HG03354 (cell line): Measurements from ENCODE around the gene SELENOM.
"Not testable (repeated sequence)": the region's sequence is repeated elsewhere in the genome, so short reads cannot be mapped to it uniquely, and the experiment has no call there.

Experiments
- ATAC-seq: cut with Tn5 transposase; IDR thresholded peaks from one replicate; pipeline ENCODE4 v1.9.1; 2021; ENCODE audit warnings: mild to moderate bottlenecking; ENCODE audit not compliant: unreplicated experiment, poor library complexity, severe bottlenecking

Gene SELENOM

DNA sequence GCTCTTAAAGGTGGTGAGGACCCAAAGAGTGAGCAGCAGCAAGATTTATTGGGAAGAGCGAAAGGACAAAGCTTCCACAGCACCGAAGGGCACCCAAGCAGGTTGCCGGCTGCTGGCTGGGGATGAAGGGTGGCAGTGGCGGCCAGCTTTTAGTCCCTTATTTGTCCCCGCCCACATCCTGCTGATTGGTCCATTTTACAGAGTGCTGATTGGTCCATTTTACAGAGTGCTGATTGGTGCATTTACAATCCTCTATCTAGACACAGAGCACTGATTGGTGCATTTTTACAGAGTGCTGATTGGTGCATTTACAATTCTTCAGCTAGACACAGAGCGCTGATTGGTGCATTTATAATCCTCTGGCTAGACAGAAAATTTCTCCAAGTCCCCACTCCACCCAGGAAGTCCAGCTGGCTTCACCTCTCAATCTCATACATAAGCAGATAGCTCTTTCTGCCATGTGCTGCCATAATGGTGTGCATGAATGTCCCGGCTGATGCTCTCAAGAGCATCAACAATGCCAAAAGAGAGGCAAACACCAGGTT is 5.3 kb upstream of the SELENOM start:
- ATAC-seq: not testable (repeated sequence)

DNA sequence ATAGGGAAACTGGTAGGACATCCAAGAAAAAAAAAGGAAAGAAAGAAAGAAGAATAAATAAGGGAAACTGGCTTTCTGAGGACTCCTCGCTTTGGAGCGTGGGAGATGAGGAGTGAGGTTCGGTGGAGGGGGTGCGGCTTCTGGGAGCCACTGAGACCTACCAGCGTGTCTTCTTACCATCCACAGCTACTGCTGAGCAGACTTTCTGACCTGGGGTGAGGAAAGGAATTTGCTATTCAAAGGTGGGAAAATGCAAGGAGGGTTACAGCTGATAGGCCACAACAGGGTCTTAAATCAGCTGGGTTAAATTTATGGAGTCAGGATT is 488 bp upstream of the SELENOM start:
- ATAC-seq: peak; percentile 27

DNA sequence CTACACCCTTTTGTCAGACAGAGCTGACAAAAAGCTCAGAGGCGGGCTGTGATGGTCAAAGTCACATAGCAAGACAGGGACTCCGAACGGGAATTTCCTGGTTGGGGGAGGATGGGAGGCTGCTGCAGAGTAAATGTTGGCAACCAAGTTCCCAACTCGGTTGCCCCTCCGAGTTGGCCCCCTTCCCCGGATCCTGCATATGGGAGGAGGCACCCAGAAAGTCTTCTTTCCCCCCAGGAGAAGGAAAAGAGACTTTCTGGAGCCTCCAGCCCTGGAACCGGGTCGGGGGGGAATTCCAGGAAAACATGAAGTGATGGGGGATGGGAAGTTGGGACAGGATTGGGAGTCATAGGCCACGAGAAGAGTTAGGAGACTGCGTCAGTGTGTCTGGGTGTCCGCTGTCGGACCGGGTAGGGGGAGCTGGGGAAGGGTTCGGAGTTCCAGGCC is 614 bp downstream of the SELENOM start:
- no peak for ATAC-seq

DNA sequence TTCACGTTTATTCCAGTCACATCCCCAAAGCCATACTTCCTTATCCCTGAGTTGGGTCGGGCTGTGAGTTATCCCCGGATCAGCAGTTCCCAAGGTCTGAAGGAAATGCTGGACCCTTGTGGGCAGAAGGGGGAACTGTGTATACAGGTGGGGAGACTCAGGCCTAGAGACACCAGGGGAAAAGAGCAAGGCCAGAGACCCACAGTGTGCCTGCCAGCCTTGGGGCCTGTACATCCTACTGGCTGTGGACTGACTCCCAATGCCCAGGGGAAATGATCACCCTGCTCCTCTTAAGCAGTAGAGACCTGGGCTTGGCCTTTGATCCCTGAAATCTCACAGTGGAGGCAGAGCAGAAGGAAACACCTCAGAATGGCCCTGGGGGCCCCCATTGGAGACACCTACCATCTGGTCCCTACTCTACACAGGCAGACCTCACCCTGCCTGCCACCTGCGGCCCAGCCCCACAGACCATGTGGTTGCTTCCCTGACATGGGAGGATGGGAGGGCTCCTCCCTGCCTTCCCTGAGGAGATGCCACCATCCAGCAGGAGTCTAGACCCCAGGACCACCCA is 1.3 kb downstream of the SELENOM start:
- ATAC-seq: no peak

DNA sequence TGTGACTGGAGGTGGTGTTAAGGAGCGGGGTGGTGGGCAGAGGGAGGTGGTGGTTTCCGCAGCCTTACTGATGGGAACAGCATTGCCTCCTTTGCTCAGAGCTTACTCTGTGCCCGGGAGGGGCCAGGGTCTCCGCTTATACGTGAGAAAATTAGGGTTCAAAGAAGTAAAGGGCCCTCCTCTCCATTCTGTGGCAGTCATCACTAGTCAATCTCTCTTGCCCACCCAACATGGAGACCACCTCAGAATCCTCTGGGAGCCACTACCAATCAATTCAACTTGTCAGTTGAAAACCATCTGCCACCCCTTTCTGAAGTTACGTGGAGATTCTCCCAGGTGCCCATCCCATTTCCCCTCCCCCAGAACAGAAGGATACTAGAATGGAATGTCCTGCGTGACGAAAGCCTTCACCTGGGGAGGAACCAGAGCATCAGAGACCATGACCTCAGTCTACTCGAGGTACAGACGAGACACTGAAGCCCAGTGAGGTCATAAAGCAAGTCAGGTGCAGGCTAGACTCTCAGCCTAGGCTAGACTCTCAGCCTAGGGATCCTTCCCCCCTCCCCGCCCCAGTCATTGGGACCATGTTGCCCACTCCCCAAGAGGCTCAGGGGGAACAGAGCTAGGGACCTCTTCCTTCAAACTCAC is 2.0 kb downstream of the SELENOM start:
- ATAC-seq: no peak

DNA sequence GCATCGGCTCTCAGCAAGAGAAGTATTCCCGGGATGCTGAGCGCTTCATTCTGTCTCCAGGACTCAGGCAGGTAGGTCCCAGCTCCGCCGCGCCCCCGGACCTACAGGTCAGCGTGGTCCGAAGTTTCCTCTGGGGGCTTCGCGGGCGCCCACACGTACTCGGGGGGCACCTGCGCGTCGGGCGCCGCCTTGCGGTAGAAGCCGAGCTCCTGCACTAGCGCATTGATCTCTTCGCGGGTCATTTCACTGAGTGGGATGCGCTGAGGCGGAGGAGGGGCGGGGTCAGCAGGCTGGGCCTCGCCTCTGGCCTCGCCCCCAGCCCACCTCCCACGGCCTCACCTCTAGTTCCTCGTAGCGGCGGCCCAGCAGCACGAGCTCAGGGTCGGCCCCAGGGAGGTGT is 2.5 kb downstream of the SELENOM start:
- no peak for ATAC-seq

DNA sequence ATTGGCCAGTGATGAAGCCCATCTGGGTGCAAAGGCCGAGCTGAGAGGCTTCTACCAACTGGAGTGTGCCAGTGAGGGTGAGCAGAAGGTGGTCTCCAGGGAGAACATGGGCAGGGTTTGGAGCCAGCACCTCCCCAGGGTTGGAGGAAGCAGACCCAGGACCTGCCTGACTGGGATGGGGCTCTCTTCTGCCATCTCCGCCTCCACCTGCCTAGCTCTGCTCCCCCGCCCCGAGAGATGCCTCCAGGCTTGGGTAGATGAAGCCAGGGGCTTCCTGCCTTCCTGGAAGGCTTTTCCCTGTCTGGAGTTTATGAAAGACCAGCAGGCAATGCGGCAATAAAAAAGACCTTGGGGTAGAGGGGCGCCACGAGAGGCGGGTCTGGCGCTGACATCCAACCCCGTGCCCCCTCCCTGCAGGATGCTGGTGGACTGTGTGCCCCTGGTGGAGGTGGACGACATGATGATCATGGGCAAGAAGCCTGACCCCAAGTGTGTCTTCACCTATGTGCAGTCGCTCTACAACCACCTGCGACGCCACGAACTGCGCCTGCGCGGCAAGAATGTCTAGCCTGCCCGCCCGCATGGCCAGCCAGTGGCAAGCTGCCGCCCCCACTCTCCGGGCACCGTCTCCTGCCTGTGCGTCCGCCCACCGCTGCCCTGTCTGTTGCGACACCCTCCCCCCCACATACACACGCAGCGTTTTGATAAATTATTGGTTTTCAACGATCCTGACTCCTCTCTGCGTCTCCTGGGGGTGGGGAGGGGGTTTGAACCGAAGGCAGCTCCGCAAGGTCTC is 3.3 kb downstream of the SELENOM start:
- no peak for ATAC-seq

DNA sequence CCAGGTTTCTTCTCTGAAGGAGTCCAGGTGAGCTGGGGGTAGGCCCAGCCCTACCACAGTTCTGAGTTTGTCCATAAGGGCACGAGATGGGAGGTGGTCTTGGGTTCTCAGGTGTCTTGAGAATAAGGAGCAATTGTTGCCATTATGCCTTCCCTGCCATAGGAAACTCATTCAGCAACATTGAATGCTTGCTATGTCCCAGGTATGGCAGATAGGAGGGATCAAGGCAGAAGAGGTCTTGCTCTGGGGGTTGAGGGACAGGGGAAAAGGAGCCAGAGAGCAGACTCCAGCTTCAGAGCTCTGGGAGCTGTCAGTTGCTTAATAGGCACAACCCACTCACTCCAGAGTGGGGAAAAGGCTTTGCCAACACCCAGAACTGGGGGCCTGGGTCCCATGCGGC is 4.3 kb downstream of the SELENOM start:
- ATAC-seq: no peak

DNA sequence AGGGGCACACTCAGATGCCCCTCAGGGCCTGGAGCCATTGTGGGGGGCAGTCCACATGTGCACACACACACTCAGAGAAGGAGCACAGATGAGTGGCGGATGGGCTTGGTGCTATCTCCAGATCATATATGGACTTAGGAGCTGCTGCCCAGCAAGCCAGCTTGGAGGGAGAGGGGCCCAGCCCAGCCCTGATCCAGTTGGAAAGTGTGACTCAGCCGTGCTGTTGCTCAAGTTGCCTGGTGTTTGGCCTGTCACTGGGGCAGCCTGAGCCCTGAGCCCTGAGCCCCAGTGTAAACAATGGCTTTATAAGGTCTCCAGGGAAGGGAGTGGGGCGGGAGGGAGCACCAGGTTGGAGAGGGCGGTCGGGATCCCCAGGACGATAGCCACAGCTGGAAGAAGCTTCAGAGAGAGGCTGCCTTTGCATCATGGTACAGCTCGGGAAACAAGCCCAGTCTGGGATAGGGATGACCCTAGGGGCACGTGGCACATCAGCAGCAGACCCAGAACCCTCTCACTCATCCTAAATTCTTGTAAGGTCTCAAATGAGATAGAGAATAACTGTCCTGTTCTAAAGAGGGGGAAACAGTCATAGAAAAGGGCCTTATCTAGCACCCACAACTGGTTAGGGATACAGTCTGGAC is 4.8 kb downstream of the SELENOM start:
- no peak for ATAC-seq

DNA sequence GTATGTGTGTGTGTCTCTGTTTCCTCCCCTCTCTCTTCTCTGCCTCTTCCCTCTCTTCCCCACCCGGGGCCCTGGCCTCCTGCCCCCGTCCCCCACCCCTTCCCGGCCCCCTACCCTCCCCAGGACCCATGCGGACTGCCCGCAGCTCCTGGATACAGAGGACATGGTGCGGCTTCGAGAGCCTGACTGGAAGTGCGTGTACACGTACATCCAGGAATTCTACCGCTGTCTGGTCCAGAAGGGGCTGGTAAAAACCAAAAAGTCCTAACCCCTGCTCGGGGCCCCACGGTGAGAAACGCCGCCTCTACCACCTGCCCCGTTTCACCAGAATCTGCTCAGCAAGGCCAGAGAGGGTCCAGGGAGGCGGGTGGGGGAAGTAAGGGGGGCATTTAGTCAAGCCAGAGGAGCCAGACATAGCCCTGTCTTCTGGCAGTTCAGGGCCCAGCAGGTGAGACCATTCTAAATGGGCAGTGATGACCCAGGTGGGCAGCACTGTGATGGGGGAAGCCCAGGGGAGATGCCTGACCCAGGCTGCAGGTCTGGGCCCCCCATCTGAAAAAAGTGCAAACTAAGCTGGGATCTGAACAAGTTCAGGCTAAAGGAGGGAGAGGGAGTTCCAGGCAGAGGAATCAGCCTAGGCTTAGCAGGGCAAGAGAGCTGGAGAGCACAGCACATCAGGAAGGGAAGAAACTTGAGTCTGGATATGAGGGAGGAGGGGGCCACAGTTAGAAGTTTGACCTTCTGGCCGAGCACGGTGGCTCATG is 6.4 kb downstream of the SELENOM start:
- no peak for ATAC-seq

DNA sequence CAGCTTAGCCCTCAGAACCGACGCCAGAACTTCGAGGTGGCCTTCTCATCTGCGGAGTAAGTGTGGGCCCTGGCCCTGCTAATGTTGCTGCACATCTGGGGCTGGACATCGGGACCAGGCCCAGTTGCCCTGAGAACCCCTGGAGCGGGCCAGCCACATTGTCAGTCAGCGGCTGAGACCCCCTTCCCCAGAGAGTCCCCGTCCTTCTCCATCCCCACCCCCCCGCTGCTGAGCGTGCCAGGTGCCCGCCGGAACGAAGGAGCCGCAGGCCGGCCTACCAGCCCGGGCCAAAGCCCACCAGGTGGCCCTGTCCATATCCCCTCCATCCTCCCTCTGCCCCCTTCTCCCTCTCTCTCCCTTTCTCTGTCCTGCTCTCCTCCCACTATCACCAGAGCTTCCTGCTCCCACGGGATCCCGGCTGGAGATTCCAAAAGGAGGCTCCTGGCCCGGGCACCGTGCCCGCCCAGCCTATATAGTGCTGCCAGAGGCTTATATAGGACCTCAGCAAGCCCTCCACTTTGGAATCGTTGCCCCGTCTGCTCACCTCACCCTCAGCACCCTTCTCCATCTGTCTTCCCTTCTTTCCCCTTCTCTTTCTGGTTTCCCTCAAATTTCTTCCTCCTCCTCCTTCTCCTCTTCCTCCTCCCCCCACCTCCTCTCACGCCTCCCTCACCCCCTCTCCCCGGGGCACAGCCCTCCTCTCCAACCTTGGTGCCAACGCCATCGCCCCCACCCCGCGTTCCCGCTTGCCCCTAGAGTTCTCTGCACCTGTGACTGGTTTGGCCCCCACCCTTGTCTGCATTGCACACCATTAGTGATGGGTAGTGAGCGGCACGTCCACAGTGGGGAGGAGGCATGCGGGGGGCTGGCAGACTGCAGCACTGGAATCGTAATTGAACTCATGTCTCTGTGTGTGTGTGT is 7.3 kb downstream of the SELENOM start:
- no peak for ATAC-seq

DNA sequence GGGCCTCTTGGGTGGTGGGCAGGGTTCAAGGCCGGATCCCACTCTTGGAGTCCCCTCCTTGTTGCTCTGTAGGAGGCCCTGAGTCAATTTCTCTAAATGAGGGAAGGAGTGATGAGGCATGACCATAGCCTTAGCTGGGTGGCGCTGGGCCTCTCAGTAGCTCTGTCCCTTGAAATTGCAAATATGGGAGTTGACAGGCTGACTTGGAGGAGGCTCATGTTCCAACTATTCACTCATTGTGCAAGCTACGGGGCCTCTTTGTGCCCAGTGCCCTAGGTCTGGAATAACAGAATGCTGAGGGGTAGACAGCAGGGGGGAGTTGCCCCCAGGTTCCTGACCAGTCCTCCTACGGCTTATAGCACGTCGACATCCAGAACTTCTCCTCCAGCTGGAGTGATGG is 8.0 kb downstream of the SELENOM start:
- ATAC-seq: no peak

DNA sequence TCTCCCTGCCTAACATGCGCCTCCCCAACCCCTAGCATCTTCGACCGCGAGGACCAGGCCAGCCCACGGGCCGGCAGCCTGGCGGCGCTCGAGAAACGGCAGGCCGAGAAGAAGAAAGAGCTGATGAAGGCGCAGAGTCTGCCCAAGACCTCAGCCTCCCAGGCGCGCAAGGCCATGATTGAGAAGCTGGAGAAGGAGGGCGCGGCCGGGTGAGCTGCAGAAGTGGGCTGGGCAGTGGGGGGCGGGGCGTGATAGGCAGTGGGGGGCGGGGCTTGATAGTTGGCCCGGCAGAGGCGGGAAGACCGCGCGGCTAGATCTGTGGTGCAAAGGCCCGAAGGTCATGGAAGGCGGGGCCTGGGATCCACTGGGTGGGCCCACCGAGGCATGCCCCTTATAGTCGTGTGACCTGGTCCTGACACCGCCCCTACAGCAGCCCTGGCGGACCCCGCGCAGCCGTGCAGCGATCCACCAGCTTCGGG is 8.7 kb downstream of the SELENOM start:
- no peak for ATAC-seq

DNA sequence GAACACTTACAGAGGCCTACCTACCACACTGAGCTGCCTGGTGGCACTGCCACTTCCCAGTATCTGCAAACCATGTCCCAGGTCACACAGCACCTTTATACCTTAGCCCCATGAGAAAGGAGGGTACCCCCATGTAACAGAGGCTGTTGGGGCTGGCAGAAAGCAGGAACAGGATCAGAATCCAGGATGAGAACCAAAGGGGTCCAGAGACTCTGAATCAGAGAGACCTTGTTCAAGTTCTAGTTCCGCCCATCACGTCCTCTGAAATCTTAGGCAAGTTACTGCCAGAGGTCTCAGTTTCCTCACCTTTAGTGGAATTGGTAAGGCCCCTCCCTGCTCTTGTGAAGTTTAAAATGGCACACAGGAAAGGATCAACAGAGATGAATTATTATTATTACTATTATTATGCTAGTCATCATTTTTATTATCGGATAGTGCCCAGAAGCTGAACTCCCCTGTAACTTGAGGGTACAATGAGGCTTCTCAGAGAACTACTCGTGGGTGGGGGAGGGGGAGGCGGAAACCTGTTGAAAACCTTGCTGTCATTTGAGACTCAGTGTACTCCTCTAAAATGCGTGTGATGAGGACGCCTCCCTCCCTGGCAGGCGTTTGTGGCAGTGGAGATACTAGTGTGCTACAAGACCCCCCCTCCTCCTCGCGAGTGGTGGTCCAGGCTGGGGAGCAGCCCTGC is 9.3 kb downstream of the SELENOM start:
- ATAC-seq: no peak

DNA sequence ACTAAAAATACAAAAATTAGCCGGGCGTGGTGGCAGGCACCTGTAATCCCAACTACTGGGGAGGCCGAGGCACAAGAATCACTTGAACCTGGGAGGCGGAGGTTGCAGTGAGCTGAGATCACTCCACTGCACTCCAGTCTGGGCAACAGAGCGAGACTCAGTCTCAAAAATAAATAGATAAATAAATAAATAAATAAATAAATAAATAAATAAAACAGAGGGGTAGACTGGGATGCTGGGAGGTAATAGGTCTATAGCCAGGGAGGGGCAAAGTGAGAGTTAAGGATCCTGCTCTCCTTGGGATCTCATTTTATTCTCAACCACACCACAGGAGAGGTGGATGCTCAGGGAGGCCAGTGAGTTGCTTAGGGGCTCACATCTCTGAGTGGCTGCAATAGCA is 9.8 kb downstream of the SELENOM start:
- not testable (repeated sequence) for ATAC-seq

DNA sequence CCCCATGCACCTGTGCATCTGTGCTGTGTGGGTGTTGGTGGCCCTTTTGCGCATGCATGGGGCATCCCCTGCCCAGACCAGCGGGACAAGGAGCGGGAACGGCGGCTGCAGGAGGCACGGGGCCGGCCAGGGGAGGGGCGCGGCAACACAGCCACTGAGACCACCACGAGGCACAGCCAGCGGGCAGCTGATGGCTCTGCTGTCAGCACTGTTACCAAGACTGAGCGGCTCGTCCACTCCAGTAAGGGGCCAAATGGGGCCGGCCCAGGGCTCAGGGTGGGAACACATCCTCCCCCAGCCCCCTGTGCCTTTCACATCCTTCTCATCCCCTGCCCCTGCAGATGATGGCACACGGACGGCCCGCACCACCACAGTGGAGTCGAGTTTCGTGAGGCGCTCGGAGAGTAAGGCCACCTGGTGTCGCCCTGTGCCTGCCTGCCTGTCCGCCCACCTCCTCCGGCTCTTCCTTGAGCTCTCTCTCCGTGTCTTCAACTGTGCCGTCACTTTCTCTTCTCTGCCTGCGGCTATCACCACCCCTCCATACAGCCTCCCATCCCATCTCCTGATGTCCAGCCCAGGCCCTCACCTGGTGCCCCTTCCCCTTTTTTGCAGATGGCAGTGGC is 10.6 kb downstream of the SELENOM start:
- ATAC-seq: no peak

DNA sequence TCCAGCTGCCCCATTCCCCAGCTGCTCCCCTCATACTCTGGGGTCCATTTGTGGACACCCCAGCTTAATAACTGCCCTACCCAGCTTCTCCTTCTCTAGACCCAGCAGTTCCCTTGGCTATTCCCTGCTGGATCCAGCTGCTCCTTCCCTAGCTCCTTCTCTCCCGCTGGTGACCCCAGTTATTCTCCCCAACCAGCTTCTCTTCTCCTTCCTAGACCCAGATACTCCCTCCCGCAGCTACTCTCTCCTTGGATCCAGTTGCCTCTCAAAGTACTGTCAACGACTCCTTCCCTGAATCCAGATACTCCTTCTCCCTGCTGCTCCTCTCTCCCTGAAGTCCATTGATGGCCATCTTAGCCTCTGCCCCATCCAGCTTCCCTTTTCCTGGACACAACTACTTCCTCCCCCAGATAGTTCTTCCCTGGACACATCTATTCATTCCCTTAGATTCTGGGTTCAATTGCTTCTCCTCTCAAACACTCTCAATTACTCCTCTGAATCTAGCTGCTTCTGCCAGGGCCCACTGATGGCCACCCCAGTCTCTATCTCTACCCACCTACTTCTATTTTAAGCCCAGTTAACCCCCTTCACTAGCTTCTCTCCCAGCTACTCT is 11.6 kb downstream of the SELENOM start:
- ATAC-seq: no peak
